HG03095 (cell line): ENCODE results near the gene PHOX2A.

ENCODE experiments used
- ATAC-seq: cut with Tn5 transposase; IDR thresholded peaks from one replicate; pipeline ENCODE4 v1.9.1; 2021; ENCODE audit warnings: moderate library complexity; ENCODE audit not compliant: unreplicated experiment

PHOX2A gene

DNA sequence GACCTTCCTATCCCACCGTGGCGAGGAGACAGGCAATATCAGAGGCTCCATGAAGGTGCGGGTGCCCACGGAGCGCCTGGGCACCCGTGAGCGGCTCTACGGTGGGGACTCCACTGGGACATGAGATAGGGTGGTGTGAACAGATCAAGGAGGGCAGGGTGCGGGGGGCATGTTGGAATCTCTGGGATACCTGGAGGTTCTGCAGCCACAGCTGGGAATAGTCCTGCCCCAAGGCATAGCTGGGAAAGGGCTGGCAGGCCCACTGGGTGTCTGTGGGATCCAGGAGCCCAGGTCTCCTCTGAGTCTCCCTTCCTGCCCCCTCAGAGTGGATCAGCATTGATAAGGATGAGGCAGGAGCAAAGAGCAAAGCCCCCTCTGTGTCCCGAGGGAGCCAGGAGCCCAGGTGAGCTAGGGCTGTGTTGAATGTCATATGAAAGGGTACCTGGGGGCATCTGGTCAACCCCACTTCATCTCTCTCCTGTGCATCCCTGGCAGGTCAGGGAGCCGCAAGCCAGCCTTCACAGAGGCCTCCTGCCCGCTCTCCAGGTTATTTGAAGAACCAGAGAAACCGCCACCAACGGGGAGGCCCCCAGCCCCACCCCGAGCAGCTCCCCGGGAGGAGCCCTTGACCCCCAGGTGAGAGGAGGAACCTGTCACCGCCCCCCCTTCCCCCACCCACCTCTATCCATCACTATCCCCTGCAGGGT, 8.5 kb downstream of the PHOX2A start:
- ATAC-seq, result no peak

DNA sequence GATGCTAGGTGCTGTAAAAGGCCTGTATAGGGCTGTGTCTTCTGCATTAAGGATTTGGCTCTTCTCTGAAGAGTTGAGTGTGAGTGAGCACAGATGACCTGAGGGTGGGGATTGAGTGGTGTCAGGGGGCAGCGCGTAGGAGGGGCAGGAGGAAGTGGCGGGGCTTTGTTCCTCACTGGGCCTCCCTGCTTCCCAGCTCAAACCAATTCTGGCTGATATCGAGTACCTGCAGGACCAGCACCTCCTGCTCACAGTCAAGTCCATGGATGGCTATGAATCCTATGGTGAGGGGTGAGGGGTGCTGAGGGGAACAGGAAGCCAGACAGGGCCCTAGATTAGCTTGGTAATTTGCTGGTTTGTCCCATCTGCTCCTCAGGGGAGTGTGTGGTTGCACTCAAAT, 9.1 kb downstream of the PHOX2A start:
- ATAC-seq, result no peak

GRCh38 chr11:72234514-72234830, 9.5 kb downstream of the PHOX2A start:
- no peak for ATAC-seq

DNA sequence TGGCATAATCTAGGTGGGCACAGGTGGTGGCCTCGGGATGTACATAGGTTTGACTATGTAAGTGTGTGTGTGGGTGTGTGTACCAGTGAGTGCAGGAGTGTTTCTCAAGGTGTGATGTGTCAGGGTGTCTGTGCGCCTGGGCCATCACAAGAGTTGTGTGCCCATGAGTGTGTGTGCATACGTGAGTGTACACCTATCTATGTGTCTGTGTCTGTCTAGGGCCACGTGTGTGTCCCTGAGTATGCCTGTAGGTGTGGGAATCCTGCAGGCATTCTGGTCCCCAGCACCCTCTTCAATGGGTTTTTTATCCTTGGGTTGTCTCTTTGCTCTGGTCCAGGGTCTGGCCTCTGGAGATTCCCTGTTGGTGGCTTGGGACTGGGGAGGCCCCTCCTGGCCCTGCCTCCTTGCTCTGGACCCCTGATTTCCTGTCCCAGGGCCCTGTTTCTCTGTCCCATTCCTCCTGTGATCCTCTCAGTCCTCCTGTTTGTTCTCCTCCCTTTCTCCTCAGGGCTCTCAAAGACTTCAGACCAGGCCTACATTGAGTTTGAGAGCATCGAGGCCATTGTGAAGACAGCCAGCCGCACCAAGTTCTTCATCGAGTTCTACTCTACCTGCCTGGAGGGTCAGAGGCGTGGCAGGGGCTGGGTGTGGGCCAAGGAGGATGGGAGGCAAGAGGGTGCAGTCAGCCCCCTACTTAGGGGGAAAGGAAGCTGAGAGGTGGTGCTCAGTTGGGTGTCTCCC, 10.0 kb downstream of the PHOX2A start:
- no peak for ATAC-seq

DNA sequence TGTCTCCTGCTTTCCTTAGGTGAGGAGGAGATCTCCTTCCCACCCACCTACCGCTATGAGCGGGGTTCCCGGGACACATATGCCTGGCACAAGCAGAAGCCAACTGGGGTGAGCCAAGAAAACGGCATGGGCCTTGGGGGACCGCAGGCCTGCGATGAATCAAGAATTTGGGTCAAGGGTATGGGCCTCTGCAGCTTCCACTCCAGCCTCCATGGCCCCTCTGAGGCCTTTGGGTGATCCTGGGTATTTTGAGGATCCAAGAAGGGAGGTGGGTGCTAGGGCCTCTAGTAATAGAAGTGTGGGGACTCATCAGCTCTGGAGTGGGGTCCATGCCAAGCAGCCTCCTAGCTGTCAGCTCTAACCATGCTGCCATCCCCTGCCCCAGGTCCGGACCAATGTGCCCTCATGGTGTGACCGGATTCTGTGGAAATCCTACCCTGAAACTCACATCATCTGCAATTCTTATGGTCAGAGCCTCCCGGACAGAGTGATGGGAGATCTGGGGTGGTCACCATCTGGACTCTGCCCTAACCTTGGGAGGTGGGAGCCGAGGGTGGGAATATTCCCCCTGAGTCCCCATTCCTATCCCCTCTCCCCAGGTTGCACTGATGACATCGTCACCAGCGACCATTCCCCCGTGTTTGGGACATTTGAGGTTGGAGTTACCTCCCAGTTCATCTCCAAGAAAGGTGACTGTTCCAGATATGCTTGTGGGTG, 10.8 kb downstream of the PHOX2A start:
- no peak for ATAC-seq

- ATAC-seq, result no peak
Observed at GRCh38 chr11:72232260-72233055, 11.5 kb downstream of the PHOX2A start.

GRCh38 chr11:72231396-72232259, 12.3 kb downstream of the PHOX2A start:
- no peak for ATAC-seq

DNA sequence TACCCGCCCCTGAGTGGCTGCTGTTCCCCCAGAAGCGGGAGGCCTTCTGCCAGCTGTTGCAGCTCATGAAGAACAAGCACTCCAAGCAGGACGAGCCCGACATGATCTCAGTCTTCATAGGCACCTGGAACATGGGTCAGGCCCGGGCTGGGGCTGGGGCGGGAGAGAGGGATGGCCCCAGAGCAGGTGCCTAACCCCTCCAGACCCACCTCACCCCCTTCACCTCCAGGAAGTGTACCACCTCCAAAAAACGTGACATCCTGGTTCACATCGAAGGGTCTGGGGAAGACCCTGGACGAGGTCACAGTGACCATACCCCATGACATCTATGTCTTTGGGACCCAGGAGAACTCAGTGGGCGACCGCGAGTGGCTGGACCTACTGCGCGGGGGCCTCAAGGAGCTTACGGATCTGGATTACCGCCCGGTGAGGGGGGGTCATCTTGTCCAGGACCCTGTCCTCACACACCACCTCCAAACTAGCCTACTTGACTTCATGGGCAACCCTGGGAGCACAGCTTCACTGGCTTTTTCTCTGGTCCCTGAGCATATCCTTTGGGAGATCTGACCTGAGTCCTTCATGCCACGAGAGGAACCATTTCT, 13.1 kb downstream of the PHOX2A start:
- ATAC-seq, result no peak

DNA sequence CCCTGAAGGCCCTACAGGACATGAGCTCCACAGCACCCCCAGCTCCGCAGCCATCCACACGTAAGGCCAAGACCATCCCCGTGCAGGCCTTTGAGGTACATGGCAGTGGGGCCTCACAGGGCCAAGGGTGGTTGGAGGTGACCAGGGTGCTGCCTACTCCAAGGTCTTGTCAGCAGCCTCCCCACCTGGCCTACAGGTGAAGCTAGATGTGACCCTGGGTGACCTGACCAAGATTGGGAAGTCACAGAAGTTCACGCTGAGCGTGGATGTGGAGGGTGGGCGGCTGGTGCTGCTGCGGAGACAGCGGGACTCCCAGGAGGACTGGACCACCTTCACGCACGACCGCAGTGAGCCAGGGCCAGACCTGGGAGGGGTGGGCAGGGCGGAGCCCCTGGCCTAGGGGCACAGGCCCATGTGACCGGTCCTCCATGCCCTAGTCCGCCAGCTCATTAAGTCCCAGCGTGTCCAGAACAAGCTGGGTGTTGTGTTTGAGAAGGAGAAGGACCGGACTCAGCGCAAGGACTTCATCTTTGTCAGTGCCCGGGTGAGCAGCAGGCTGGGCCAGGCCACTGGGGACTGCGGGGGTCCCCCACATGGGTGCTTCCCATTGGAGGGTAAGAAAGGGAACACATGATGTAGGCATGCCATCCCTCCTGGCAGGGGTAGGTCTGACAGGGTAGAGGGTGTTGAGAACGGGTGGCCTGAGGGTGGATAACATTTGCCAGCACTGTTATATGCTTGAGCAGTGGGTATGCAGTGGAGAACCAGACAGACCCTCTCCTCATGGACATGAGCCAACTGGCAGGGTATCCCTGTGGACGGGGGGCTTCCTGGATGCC, 13.8 kb downstream of the PHOX2A start:
- no peak for ATAC-seq

DNA sequence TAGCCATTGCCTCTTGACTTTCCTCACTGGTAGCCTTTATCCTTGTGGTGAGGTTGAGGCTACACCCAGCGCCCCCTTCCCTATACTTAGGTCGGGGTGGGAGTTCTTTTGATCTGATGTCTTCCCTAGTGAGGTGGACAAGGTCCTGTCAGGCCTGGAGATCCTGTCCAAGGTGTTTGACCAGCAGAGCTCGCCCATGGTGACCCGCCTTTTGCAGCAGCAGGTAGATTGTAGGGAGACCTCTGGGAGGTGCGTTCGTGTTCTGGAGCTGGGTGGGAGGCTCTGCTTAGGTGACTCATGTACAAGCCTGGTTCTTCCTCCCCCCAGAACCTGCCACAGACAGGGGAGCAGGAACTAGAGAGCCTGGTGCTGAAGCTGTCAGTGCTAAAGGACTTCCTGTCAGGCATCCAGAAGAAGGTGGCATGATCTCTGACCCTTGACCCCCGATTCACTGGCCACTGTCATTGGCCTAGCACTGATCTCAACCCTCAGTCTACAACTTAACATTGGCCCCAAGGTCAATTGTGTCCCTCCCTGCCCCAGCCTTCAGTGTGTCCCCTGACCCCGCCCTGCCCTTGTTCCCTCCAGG, 14.5 kb downstream of the PHOX2A start:
- no peak for ATAC-seq

GRCh38 chr11:72228844-72229231, 15.1 kb downstream of the PHOX2A start:
- ATAC-seq, result no peak

GRCh38 chr11:72228229-72228843, 15.6 kb downstream of the PHOX2A start:
- no peak for ATAC-seq

DNA sequence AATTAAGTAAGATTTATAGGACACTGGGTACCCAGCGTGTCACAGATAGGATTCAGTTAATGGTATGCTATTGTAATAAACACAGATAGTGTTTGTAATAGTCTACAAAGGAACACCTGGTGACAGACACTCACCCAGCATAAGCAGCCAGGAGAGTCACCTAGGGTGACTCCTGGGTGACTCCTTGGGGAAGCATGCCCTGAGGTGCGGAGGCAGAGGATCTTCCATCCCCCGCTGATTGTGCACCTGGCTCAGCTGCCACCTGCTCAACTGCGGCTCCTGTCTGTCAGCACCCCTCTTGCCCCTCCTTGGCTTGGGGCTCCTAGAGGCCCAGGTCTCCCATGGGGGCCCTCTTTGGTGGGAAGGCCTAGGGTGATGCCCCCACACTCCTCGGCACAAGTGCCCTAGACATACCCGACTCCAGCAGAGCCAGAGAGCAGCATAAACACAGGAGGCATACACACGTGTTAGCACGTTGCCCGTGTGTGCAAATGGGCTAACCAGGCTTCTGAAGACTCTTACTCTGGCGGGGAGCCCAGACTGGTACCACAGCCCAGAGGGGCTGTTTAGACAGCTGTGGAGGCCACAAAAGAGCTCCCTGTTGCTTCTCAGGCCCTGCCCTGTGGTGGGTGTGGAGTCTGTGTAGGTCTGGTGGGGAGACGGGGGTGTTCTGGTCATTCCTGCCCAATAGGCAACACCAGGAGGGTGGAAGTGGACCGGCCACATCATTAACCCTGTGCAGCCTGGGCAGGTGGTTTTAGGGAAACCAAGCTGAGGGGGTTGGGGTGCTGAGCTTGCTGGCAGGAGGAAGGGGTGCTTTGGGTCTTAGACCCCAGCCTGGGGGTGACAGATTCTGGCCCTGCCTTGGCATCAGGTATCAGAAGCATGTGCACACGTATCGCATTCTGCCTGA, 16.4 kb downstream of the PHOX2A start:
- no peak for ATAC-seq

- no peak for ATAC-seq
Observed at GRCh38 chr11:72226701-72227100, 17.3 kb downstream of the PHOX2A start.

- no peak for ATAC-seq
Observed at GRCh38 chr11:72225411-72225951, 18.5 kb downstream of the PHOX2A start.

DNA sequence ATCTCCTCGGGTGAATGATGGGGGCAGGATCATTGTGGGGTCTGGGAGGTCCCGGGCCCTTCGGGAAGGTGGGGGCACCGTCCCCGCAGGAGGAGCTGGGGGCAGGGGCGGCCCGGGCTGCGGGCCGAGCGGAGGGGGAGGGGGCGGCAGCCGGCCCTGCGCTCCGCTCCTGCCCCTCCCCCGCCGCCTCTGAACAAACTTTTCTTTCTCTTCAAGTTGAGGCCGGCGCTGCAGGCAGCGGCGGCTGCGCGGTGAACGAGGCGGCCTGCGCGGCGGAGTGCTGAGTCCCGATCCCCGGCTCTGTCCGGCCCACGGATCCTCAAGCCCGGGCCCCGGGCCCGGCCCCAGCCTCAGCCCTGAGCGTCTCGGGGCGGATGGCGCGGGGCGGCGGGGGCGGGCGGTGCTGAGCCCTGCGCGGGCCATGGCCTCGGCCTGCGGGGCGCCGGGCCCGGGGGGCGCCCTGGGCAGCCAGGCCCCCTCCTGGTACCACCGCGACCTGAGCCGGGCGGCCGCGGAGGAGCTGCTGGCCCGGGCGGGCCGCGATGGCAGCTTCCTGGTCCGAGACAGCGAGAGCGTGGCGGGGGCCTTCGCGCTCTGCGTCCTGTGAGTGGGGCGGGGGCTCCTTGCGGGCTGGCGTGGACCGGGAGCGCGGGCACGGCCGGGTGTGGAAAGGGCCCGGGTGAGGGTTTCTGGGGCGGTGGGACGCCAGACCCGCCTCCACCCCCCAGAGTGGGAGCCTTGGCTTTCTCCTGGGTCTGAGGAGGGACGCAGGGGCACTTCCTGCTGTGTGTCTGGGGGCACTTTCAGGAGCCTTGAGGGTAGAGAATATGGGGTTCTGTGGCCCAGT, 19.2 kb downstream of the PHOX2A start, which contains the start of gene INPPL1:
TSS of gene INPPL1 (plus strand) at position 204 of the 847 bp plus-strand sequence. CDS start at position 422, 218 bp downstream.
- no peak for ATAC-seq
